Measurements from ENCODE around the gene KLHL10.

Gene KLHL10

GRCh38 chr17:41896726-41897125 is 59.1 kb downstream of the KLHL10 start:
- DNase-seq, result no peak

Measured in suppressor macrophage treated with lipopolysaccharide for 1 hour (primary cell).